Inflammatory macrophage treated with lipopolysaccharide for 4 hours (primary cell): ENCODE data around the gene RNF5.
A peak's percentile ranks its signal among the peaks of the same experiment; 100 is the strongest.
"Not testable (repeated sequence)": the region's sequence is repeated elsewhere in the genome, so short reads cannot be mapped to it uniquely, and the experiment has no call there.

Experiments used
- DNase-seq: peaks from one replicate; pipeline ENCODE4 v3.0.0-alpha.2; 2020

RNF5 gene

GRCh38 chr6:32177788-32178546, at the start of gene RNF5:
TSS of gene RNF5 (plus strand) at chr6:32178405. CDS start at chr6:32178512, 107 bp downstream.
- DNase-seq: peak; percentile 100

GRCh38 chr6:32128751-32129296, 49.4 kb upstream of the RNF5 start:
- no peak for DNase-seq

- no peak for DNase-seq
Observed at GRCh38 chr6:32129297-32130088, 48.7 kb upstream of the RNF5 start.

GRCh38 chr6:32131439-32131948, 46.7 kb upstream of the RNF5 start:
- no peak for DNase-seq

GRCh38 chr6:32132110-32132509, 46.1 kb upstream of the RNF5 start:
- DNase-seq: no peak

GRCh38 chr6:32133786-32134185, 44.4 kb upstream of the RNF5 start:
- no peak for DNase-seq

- DNase-seq: no peak
Observed at GRCh38 chr6:32137454-32137853, 40.8 kb upstream of the RNF5 start.

- DNase-seq: no peak
Observed at GRCh38 chr6:32139590-32139989, 38.6 kb upstream of the RNF5 start.

- no peak for DNase-seq
Observed at GRCh38 chr6:32140420-32141046, 37.7 kb upstream of the RNF5 start.

- not testable (repeated sequence) for DNase-seq
Observed at GRCh38 chr6:32144238-32144637, 34.0 kb upstream of the RNF5 start.

- no peak for DNase-seq
Observed at GRCh38 chr6:32146287-32146686, 31.9 kb upstream of the RNF5 start.

- DNase-seq: no peak
Observed at GRCh38 chr6:32146687-32147086, 31.5 kb upstream of the RNF5 start.

- DNase-seq: no peak
Observed at GRCh38 chr6:32147401-32148132, 30.6 kb upstream of the RNF5 start.

- peak; percentile 84 for DNase-seq
Observed at GRCh38 chr6:32148289-32149091, 29.7 kb upstream of the RNF5 start.

- DNase-seq: no peak
Observed at GRCh38 chr6:32149092-32149755, 29.0 kb upstream of the RNF5 start.

- no peak for DNase-seq
Observed at GRCh38 chr6:32149932-32150870, 28.0 kb upstream of the RNF5 start.

GRCh38 chr6:32151181-32151862, 26.9 kb upstream of the RNF5 start:
- no peak for DNase-seq

- DNase-seq: no peak
Observed at GRCh38 chr6:32151863-32152768, 26.1 kb upstream of the RNF5 start, which contains the start of gene PRRT1. TSS of gene PRRT1 (minus strand) at chr6:32151939. CDS start at chr6:32151827, 112 bp downstream.
